Neural progenitor cell (in vitro differentiated cells): ENCODE results near the gene FARS2. TPM values are rescaled to one million over a fixed set of nuclear protein-coding genes. Genes with fewer than 3 reads are reported as not detected.

Experiments used
- DNase-seq: peaks from one replicate; pipeline ENCODE4 v3.0.0-alpha.2; 2016; ENCODE audit warnings: low spot score
- H2AFZ ChIP-seq: fragments of 200-600 bp; sonication (generic); replicated peaks from 2 replicates; pipeline ENCODE4 v1.6.1; 2016; ENCODE audit warnings: antibody characterized with exemption
- H3F3A ChIP-seq: fragments of 200-600 bp; sonication (generic); 2 replicates; pipeline ENCODE4 v1.6.1; 2016; ENCODE audit warnings: antibody characterized with exemption, low read depth
- H3K27ac ChIP-seq: fragments of 200-600 bp; sonication (generic); 2 replicates; pipeline ENCODE4 v1.5.1; 2016; ENCODE audit warnings: mild to moderate bottlenecking
- H3K27me3 ChIP-seq: fragments of 200-600 bp; sonication (generic); 2 replicates; pipeline ENCODE4 v1.6.1; 2016; ENCODE audit warnings: mild to moderate bottlenecking, moderate library complexity
- H3K36me3 ChIP-seq: fragments of 200-600 bp; sonication (generic); 2 replicates; pipeline ENCODE4 v1.5.1; 2016
- H3K4me1 ChIP-seq: fragments of 200-600 bp; sonication (generic); 2 replicates; pipeline ENCODE4 v1.6.1; 2016; ENCODE audit warnings: mixed run types
- H3K4me2 ChIP-seq: fragments of 200-600 bp; sonication (generic); 2 replicates; pipeline ENCODE4 v1.6.1; 2016
- H3K4me3 ChIP-seq: fragments of 200-600 bp; sonication (generic); 2 replicates; pipeline ENCODE4 v1.5.1; 2016
- H3K79me2 ChIP-seq: fragments of 200-600 bp; sonication (generic); 2 replicates; pipeline ENCODE4 v1.6.1; 2016; ENCODE audit warnings: low read depth
- H3K9ac ChIP-seq: fragments of 200-600 bp; sonication (generic); 2 replicates; pipeline ENCODE4 v1.6.1; 2016
- H3K9me3 ChIP-seq: fragments of 200-600 bp; sonication (generic); 2 replicates; pipeline ENCODE4 v1.5.1; 2016; ENCODE audit warnings: low read depth
- H4K20me1 ChIP-seq: fragments of 200-600 bp; sonication (generic); 2 replicates; pipeline ENCODE4 v1.6.1; 2016; ENCODE audit warnings: low read depth
- H3K27ac Mint-ChIP-seq: 3 replicates; pipeline ENCODE4 v1.8.0; 2021; ENCODE audit warnings: mixed read lengths
- H3K27me3 Mint-ChIP-seq: 2 replicates; pipeline ENCODE4 v1.8.0; 2022; ENCODE audit warnings: low read depth, mild to moderate bottlenecking, inconsistent platforms, moderate library complexity, mixed read lengths; ENCODE audit not compliant: insufficient read depth
- H3K36me3 Mint-ChIP-seq: 3 replicates; pipeline ENCODE4 v1.8.0; 2021; ENCODE audit warnings: mixed read lengths
- H3K4me1 Mint-ChIP-seq: 3 replicates; pipeline ENCODE4 v1.8.0; 2021; ENCODE audit warnings: mixed read lengths
- H3K4me3 Mint-ChIP-seq: 3 replicates; pipeline ENCODE4 v1.8.0; 2021; ENCODE audit warnings: mild to moderate bottlenecking, moderate library complexity, mixed read lengths
- H3K9me3 Mint-ChIP-seq: 3 replicates; pipeline ENCODE4 v1.8.0; 2020; ENCODE audit warnings: mixed read lengths
- CTCF ChIP-seq: fragments of 200-600 bp; sonication (generic); IDR thresholded peaks from 2 replicates; pipeline ENCODE4 v1.5.1; 2017; ENCODE audit warnings: antibody characterized with exemption, mild to moderate bottlenecking
- EZH2 ChIP-seq: fragments of 200-600 bp; sonication (generic); IDR thresholded peaks from 2 replicates; pipeline ENCODE4 v1.6.1; 2017; ENCODE audit warnings: antibody characterized with exemption, mild to moderate bottlenecking, moderate library complexity
- EZH2phosphoT487 ChIP-seq: fragments of 200-600 bp; sonication (generic); IDR thresholded peaks from 2 replicates; pipeline ENCODE4 v1.6.1; 2017; ENCODE audit warnings: antibody characterized with exemption
- total RNA-seq: library from RNA; depleted of rRNA; stranded (reverse); fragments of >200 nt; gene quantifications from 2 replicates; pipeline ENCODE4 v1.2.3, GENCODE V29; 2015; ENCODE audit warnings: low replicate concordance

The FARS2 gene
- total RNA-seq, 1 donor from 2014 or later = 10.8 TPM

GRCh38 chr6:5724911-5725310, 463.6 kb downstream of the FARS2 start:
- Histone ChIP-seq H3K79me2 (no peaks in the 10 kb centered on the region), H3K4me2 (no peak overlapping the region), H3K9me3 (no peaks in the 10 kb centered on the region), H3K27ac (no peak overlapping the region), H3F3A (peaks cover 3% of the 10 kb centered on the region), H3K36me3 (no peaks in the 10 kb centered on the region), H3K9ac (no peak overlapping the region), H3K27me3 (no peaks in the 10 kb centered on the region), H2AFZ (no peak overlapping the region), H4K20me1 (no peaks in the 10 kb centered on the region), H3K4me3 (no peak overlapping the region), H3K4me1 (peaks cover 44% of the 10 kb centered on the region)
- H3K9me3 Mint-ChIP-seq = no peaks in the 10 kb centered on the region
- H3K4me3 Mint-ChIP-seq = no peak overlapping the region
- no peak overlapping the region for H3K27ac Mint-ChIP-seq
- peaks cover 47% of the 10 kb centered on the region for H3K4me1 Mint-ChIP-seq
- H3K36me3 Mint-ChIP-seq = no peaks in the 10 kb centered on the region
- DNase-seq = no peak
- no peak for TF ChIP-seq EZH2phosphoT487
- TF ChIP-seq EZH2 = no peak
- TF ChIP-seq CTCF = no peak
- H3K27me3 Mint-ChIP-seq = peaks cover 4% of the 10 kb centered on the region

GRCh38 chr6:5726976-5727718, 465.8 kb downstream of the FARS2 start:
- H3K27me3 ChIP-seq = no peaks in the 10 kb centered on the region
- H3K9ac ChIP-seq = no peak overlapping the region
- H4K20me1 ChIP-seq = no peaks in the 10 kb centered on the region
- no peaks in the 10 kb centered on the region for H3K36me3 Mint-ChIP-seq
- H3K4me2 ChIP-seq = no peak overlapping the region
- peaks cover 3% of the 10 kb centered on the region for H3F3A ChIP-seq
- peaks cover 49% of the 10 kb centered on the region for H3K4me1 Mint-ChIP-seq
- no peak overlapping the region for H3K4me3 ChIP-seq
- no peaks in the 10 kb centered on the region for H3K36me3 ChIP-seq
- H3K27ac Mint-ChIP-seq = no peak overlapping the region
- H3K27me3 Mint-ChIP-seq = peaks cover 6% of the 10 kb centered on the region
- H3K4me3 Mint-ChIP-seq = no peak overlapping the region
- H3K9me3 Mint-ChIP-seq = no peaks in the 10 kb centered on the region
- no peaks in the 10 kb centered on the region for H3K9me3 ChIP-seq
- H2AFZ ChIP-seq = no peak overlapping the region
- DNase-seq = no peak
- no peaks in the 10 kb centered on the region for H3K79me2 ChIP-seq
- H3K4me1 ChIP-seq = peaks cover 46% of the 10 kb centered on the region
- TF ChIP-seq EZH2 = no peak
- no peak for TF ChIP-seq CTCF
- no peak for TF ChIP-seq EZH2phosphoT487
- no peak overlapping the region for H3K27ac ChIP-seq

DNA sequence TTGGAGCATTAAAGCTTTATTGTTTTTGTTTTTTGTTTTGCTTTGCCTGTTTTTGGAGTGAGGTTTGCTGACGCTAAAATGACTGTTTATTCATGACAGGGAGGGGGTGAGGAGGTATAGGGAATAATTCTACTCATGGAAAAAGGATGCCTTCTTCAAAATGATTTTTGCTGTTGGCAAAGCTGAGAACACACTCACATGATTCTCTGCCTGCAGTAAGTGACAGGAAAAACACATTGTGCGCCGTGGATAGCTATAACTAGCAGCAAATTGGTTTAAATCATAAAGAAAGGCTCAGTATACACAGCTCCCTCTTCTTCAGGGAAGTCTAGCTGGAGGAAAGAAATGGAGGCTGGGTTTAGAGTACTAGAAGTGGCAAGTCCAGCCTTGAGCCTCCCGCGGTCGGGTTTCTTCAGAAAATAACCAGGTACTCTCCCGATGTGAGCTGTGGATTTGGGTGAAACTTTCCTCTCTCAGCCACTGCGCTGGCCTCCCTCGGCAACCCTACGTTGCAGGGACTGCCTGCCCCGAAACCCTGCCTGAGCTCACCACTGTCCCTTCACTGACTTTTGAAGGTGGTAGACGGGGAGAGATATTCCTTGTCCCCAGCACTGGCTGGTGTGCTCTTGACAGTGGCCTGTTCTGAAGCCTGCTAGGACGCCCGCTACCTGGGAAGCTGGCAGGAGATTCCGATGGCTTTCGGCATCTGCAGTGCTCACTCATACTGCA, 467.2 kb downstream of the FARS2 start:
- no peaks in the 10 kb centered on the region for H3K36me3 Mint-ChIP-seq
- Histone ChIP-seq H3K9ac (no peak overlapping the region), H2AFZ (no peak overlapping the region), H3K27me3 (no peaks in the 10 kb centered on the region), H3K9me3 (no peaks in the 10 kb centered on the region), H3F3A (peaks cover under 1% of the 10 kb centered on the region), H3K79me2 (no peaks in the 10 kb centered on the region), H3K4me1 (peaks cover 34% of the 10 kb centered on the region), H3K36me3 (no peaks in the 10 kb centered on the region), H3K4me3 (no peak overlapping the region), H3K27ac (no peak overlapping the region), H3K4me2 (no peak overlapping the region), H4K20me1 (no peaks in the 10 kb centered on the region)
- H3K9me3 Mint-ChIP-seq = no peaks in the 10 kb centered on the region
- TF ChIP-seq EZH2 = no peak
- no peak for TF ChIP-seq CTCF
- TF ChIP-seq EZH2phosphoT487 = no peak
- H3K27ac Mint-ChIP-seq = no peak overlapping the region
- peaks cover 6% of the 10 kb centered on the region for H3K27me3 Mint-ChIP-seq
- no peak overlapping the region for H3K4me3 Mint-ChIP-seq
- no peak for DNase-seq
- H3K4me1 Mint-ChIP-seq = peaks cover 42% of the 10 kb centered on the region
